GM18502 (cell line): ENCODE results near the gene NRG2.

Source experiments
- ATAC-seq: cut with Tn5 transposase; IDR thresholded peaks from one replicate; pipeline ENCODE4 v1.9.1; 2021; ENCODE audit warnings: mild to moderate bottlenecking; ENCODE audit not compliant: unreplicated experiment, poor library complexity

Gene NRG2

DNA sequence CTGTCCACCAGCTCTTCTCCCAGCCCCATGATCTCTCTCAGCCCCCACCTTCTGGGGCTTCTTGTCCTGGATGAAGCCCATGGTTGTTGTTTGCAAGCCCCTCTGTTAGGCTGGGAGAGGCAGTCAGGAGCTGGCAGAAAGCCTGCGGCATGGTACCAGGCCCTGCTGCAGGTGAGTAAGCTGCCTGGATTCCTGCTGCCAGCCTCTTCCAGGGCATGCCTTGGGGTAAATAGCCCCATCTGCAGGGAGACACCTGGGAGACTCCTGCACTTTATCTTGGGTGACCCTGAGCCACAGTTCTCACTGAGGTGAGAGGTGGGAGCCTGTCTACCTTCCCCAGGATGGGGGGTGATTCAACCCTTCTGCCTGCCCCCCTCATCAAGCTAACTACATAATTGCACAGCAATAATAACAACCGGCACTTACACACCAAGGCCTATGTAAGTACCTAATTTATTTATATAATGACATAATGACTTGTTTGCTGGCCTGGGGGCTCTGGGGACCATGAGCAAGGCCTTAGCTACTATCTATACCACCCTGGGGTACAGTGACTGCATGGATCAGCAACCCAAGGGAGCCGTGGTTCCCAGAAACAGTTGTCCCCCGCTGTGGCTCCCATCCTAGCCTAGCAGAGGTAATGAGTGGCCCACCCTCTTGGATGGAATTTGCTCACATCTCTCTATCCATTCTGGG is 131.5 kb downstream of the NRG2 start:
- no peak for ATAC-seq

DNA sequence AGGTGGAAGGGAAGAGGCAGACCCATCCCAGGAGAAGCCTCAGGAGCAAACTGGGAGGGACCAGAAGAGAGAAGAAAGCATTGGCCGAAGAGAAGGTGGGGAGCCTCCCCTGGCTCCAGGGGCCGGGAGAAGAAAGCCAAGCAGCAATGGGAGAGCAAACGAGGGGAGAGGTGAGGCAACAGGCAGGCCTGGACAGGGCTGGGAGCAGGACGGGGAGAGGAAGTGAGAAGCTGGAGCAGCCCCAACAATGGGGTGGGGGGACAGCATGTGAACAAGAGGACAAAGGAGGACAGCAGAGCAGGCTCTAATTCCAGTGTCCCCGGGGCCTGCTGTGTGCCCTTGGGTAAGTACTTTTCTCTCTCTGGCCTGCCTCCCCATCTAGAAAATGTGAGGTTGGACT is 132.2 kb downstream of the NRG2 start:
- no peak for ATAC-seq

DNA sequence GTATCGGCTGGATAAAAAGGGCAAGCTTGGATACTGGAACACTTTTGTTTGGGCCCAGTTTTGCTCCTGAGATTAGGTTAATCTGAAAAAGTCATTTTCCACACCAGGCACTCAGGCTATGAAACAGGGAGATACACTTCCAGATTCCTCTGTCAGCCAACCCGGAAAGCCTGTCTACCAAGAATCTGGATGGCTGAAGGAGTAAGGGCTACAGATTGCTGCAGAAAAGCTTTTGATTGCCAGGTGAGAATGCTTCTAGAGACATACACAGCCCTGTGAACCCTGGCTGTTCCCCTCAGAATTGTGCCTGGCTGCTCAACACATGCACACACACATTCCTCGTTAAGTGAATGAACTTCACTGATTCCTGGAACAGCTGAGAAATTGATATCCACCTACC is 133.1 kb downstream of the NRG2 start:
- no peak for ATAC-seq

DNA sequence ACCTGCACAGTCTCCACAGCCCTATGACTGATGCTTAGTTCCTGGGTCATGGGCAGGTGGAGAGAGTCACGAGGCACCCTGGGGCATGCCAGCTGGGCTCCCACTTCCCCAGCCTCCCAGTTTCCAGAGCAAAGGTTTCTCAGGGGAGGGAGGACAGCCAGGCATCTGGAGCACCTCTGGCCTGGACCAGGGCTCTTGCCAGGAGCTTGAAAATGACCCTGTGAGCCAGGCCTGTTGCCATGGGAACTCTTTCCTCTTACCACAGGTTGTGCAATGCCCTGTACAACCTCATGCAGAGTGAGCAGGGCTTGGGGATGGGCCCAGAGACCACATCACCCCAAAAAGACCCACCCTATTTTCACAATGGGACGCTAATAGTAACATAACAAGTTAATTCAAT is 134.3 kb downstream of the NRG2 start:
- ATAC-seq: no peak

DNA sequence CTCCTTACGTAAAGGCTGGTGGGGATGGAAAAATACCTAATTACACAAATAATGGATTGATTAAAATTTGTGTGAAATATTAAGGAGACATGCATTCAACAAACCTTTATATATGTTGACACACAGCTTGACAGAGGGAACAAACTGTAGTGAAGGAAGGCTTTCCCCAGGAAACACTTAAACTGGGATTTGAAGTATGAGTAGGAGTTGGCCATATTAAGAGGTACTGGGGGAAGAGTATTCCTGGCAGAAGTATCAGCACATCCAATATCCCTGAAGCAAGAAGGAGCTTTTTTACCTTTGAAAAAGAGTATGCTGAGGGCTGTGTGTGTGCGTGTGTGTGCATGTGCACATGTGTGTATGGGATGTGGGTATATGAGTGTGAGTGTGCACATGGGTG is 136.4 kb downstream of the NRG2 start:
- no peak for ATAC-seq

DNA sequence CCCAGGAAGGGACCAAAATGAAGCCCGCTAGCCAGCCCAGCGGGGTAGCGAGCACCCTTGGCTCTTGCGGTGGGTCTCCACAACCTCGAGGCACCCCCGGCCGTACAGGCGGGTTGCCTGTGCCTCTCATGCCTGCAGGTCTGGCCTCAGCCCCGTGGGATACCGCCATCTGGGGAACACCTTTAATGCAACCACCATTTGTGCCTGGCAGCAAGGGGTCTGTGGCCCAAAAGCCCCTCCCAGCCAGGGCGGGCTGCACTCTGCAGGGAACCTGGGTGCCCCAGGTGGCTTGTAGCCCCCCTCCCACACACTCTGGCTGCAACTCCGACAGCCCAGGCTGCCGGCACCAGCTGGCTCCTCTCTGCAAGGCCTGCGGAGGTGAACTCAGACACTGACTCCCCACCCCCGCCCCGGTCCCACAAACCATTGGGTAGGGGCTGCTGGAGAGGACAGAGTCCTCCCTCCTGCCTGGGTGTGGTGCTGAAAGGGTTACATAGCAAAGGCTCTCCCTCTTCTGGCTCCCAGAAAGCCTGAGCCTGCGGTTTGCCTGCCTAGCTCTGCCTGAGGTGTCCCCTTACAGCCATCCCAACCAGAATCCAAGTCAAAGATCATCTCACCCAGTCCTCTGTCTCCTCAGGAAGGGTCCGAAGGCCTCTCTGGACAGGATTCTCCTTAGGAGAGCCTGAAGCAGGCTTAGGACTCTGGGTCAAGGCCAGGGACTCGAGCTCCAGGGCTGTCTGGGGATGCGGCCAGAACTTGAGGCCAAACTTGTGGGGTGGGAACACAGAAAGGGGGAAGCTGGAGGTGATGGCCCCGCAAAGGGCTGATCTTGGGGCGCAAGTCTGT is 138.1 kb downstream of the NRG2 start:
- no peak for ATAC-seq

DNA sequence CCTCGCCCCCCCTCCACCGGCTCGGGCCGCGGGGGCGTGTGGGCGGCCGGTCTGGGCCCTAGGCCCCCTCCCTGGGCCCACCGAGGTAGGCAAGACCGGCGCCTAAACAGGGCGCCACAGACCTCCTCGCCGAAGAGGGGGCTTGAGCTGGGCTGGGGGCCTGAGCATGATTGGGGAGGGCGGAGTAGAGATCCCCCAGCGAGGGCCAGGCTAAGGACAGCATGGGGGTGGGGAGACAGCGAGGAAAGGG is 138.6 kb downstream of the NRG2 start:
- ATAC-seq: no peak

DNA sequence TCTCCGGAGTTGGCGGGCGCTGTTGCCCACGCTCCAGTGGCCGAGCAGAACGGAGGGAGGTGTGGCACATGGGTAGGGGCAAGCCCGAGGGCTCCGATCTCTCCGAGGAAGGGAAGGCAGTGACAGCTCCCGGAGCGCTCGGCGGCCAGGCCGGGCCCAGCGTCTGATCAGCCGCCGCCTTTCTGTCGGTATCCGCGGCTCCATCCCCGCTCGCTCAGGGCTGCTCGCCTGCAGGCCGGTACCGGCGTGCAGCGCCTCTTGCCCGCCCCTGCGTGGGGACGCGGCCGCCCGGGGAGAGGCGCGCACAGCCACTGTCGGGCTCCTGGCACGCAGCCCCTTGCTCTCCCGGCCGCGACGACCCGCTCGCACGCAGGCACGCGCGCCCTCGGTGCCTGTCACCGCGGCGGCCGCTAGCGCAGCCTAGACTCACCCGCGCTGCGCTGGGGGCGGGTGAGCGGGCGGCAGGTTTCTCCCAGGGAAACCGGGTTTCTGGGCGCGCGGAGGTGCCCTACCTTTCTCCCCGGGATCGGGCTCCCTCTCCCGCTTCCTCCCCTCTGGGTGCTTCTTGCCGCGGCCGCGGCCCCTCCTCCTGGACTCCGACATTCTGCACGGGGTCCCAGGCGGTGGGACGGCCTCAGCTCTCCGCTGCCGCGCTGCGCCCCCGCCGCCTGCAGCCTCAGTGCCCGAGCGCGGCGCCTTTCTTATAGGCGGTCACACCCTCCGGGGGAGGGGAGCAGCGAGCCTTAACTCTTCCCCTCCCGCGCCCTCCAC is 139.1 kb downstream of the NRG2 start:
- no peak for ATAC-seq

DNA sequence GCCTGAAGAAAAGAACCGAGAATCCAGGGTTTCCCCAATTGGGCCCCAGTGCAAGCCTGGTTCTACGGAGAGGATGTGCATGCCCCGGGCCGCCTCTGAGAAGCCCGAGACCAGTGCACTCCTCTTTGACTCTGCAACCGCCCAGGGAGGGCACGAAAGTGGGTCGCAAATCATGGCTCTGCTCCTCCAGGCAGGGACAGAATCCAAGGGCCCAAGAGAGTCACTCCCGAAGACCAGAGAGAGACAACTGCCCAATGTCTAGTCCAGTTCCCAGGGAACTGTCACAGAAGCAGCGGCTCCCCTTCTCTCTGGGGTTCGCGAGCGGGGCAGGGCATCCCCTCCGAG is 139.7 kb downstream of the NRG2 start:
- ATAC-seq: no peak

DNA sequence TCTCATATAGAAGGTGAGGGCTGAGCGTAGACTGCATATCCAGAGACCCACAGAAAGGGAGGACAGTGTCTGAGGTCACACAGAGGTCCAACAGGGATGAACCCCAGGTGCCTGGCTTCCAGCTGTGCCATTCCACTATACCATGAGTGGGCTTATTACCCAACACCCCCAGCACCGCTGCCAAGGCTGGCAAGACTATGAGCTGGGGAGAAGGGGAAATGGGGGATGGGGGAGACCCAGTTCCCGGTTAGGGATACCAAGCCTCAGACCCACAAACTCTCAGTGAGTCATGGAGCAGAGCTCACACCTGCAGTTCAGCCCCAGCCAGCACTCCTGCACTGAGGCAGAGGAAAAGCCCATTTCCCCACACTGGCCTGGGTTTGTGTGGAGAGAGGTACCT is 141.1 kb downstream of the NRG2 start:
- no peak for ATAC-seq

DNA sequence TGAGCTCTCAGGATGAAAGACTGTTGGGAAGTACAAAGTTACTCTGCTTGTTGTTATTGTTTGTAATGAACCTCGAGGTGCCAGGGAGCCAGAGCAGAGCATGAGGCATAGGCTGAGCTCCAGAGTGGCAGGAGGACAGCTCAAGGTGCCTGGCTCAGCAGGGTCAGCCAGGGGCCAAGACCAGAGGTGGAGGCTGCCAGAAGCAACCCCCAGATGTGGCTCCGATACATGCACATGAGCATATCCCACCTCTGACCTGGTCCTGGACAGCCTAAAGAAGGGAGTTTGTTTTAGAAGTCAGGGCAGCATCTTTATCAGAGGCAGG is 141.9 kb downstream of the NRG2 start:
- no peak for ATAC-seq

DNA sequence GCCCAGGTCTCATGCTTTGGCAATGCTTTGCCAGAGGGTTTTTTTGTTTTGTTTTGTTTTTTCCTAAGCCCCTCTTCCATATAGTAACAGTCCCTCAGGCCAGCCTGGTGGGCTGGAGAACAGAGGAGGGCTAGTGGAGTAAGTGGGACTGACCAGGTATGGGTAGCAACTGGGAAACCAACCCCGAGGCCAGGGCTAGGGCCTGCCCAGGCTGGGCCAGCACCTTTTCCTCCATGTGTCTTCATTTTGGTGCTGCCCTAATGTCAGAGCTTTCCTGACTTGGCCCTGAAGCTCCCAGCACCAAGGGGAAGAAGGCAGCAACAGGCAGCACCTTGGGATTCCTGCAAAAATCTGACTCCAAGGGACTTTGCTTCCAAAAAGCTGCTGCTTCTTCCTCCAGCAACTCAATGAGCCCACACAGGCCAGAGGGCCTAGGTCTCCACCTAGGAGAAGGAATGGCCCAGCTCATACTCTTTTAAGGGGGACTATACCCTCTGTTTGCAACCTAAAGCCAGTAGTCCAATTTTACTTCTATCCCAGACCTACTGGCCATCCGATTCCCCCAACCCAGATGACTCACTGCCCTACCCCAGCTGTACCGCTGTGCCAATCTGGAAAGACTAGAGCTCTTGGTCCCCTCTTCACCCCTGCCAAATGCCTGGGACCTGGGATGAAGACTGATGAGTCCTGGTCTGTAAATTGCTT is 142.4 kb downstream of the NRG2 start:
- ATAC-seq: no peak

DNA sequence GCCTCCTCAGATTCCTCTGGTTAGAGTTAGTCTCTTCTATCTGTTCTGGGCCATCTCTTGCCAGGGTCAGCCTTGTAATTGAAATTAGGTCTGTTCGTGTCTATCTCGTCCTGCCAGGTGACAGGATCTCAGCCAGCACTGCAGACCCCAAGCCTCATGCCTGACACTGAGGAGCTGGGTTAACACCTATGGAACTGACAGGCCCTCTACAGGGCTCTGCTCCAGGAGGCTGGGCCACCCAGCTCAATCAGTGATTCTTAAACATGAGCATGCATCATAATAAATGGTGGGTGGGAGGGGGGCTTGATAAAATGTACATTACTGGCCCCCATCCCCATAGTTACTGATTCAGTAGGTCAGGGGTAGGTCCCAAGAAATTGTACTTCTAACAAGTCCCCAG is 144.1 kb downstream of the NRG2 start:
- ATAC-seq: no peak

DNA sequence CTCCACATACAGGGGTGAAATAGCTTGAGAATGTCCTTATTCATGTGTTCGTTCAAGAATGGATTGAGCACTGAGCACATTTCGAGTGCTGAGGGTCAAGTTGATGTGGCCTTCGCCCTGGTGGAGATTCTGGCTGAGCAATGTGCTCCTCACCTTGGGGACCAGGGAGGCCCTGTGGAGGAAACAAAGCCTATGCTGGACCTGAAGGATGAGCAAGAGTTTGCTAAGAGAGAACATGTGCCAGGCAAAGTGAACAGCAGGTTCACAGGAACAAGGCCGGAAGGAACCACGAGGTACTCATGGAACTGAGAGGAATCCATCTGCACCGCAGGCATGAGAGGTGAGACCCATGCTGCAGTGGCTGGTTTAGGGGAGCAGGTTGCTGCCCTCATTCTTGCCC is 145.1 kb downstream of the NRG2 start:
- no peak for ATAC-seq

DNA sequence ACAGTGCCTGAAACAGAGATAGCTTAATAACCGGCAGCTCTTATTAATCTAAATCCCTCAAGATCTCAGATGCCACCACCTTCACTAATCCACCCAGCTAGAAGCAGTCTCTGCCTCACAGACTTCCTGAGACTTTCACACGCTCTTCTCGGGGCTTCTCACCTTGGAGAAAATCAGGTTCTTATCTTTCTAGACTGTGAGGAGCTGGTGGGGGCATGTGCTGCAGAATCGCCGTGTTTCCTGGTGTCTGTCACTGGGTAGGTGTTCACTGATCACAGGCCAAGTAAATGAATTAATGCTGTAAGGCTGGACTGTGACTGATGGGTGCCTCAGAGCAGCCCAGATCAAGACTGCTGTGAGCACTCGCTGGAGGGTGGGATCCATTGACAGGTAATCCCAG is 145.8 kb downstream of the NRG2 start:
- ATAC-seq: no peak

DNA sequence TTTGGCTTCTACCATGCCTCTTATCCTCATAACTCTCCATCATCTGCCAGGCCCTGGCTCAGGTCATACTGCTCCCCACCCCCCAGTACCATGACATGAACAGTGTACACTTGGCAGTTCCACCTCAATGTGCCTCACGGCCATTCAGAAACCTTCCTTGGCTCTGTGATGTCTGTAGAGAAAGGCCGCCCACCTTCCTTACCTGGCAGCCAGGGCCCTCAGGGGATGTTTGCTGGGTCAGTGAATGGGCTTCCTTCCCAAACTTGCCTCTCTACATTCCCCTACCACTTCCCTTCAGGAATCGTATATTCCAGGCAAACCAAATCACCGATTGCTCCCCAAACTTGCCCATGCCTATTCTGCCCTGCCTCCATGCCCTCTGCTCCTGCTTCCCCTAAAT is 146.4 kb downstream of the NRG2 start:
- ATAC-seq: no peak

DNA sequence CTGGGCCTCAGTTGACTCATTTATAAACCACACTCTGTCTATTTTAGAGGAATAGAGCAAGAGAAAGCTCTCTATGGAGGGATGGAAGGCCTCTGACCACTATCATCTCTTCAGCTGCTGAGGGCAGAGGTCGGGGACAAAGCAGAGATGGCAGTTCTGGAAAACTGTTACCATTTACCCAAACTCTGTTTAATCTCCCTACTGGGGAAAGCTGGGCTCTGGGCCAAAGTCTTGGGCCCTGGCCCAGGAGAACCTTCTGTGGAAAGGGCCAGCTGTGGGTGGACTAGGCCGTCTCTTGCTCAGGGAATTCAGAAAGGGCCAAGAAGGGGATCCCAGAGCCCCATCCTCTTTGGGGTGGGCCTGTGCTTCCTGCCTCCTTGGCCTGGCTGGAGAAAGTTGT is 147.5 kb downstream of the NRG2 start:
- ATAC-seq: no peak

DNA sequence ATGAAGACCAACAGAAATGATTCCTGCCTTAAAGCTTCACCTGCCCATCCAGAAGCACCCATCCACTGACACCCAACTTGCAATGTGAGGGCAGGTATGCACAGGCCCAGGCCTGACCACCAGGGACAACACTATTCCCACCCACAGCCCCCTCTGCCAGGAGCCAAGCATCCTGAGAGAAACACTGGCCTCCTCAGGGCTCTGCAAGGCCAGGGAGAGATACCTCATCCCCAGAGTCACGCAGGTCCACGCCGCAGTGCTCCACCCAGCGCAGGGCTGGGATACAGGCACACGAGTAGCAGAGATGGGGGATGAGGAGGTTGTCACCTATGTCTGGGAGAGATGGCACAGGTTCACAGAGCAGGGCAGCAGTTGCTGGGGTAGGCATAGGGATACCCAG is 148.1 kb downstream of the NRG2 start:
- no peak for ATAC-seq

DNA sequence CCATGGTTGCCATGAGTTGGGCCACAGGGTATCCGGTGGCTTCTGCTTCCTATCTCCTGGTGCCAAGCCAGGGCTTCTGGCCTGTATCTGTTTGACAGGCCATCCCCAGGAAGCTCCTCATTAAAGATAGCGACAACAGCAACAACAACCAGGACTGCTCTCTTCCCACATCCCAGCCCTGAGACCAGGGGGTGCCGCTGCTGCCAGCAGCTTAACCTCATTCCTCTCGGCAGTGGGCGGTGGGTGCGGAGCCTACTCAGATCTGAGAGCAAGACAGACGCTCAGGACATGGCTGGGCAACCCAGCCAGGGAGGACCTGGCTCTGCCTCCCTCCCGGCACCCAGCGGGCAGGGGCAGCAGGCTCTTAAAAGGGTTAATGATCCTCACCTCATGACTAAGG is 149.2 kb downstream of the NRG2 start:
- ATAC-seq: no peak

DNA sequence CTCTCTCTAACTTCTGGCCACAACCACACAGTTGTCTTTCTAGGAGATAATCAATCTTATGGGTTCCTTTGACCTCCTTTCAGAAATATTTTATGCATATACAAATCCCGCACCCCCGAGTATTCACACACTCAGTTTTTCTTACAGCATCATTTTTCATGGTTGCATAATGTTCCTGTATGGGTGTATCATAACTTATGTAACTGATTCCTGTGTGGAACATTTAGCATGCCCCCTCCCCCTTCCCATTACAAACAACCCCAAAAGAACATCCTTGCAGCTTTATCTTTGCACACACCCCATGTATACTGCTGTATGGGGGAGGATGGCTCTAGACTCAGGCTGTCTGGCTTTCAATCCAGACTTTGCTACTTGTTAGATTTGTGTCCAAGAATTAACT is 153.7 kb downstream of the NRG2 start:
- ATAC-seq: no peak

DNA sequence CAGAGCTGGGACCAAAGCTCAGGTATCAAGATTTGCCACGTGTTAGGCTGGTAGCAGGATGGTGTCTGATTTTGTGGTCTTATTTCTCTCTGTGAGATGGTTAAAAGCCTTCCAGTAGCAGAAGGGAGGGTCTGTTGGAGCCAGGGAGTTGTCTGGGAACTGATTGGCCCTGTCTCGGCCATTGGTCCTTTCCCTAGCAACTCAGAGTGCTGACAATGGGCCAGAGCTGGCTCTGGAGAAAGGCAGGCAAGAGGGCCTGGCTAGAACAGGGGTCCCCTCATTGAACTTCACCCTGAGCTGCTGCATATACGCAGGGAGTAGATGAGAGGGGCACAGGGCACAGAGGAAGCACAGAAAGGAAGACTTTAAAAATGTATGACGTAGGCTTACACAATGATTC is 154.7 kb downstream of the NRG2 start:
- no peak for ATAC-seq
